GM19239 (cell line): ENCODE data around the gene CYB5D1.

Source experiments
- DNase-seq: peaks from one replicate; pipeline ENCODE4 v3.0.0; 2011; ENCODE audit warnings: low spot score; ENCODE audit not compliant: insufficient read length
- FAIRE-seq: peaks from 2 replicates; lab custom pipeline; 2011; peaks lifted over from hg19 to GRCh38; lab: Jason Lieb, UNC

The CYB5D1 gene

DNA sequence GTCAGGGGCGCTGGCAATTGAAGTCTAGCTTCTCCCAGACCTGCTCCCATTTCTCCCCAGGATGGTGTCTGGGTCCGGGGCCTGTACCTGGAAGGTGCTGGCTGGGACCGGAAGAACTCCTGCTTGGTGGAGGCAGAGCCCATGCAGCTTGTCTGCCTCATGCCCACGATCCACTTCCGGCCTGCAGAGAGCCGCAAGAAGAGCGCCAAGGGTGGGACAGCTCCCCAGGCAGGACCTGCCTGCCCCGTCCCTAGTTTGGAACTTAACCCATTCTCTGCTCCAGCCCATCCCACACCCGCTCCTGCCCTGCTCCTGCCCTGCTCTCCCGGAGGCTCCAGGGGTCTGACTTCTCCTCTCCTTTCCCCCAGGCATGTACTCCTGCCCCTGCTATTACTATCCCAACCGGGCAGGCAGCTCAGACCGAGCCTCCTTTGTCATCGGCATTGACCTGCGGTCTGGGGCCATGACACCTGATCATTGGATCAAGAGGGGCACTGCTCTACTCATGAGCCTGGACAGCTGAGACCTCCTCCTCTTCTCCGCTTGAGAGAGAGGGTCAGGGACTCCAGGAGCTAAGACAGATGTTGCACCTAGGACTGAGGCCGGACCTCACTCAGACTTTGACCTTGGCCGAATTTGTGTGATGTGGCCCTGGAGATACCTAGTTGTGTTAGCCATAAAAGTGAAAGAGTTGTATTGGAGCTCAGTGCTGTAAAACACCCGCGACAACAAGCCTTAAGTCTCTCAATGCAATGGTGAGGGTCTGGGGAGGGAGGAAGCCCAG is 24.6 kb upstream of the CYB5D1 start:
- no peak for FAIRE-seq
- no peak for DNase-seq

DNA sequence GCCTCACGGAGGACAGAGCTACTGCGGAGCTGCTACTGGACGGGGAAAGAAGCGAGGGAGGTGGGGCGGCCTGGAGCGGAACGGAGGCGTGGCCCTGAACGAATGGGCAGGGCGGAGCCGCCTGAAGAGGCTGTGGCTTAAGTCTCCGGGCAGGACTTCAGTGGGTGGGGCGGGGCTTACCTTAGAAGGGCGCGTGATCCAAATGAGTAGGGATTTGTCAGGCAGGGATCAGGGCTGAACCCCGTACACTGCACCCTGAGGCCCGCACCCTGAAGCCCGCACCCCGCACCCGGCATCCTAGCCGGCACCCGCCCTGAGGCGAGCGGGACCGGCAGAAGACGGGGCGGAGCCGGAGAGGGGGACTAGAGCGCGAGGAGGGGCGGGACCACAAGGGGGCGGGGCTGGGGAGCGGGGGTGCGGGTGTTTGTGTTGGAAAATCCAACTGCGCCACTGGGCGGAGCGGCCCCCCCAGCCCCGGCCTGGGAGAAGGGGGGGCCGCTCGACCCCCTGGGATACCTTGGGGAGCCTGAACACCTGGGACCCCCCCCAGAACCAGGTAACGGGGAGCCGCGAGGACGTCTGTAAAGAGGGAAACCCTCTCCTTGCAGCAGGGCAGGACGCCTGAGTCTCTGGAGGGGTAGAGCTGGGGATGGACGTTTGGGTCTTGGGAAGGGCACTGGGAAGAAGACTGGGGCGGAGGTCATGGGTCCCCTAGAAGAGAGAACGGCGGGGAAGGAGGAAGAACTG is 23.8 kb upstream of the CYB5D1 start, which contains the start of gene KDM6B:
Gene KDM6B, plus strand, starts transcription at position 423 of the 747 bp plus-strand sequence. CDS start 11,338 bp downstream, outside the sequence.
- FAIRE-seq (peak; percentile 96), DNase-seq (peak; percentile 87)

DNA sequence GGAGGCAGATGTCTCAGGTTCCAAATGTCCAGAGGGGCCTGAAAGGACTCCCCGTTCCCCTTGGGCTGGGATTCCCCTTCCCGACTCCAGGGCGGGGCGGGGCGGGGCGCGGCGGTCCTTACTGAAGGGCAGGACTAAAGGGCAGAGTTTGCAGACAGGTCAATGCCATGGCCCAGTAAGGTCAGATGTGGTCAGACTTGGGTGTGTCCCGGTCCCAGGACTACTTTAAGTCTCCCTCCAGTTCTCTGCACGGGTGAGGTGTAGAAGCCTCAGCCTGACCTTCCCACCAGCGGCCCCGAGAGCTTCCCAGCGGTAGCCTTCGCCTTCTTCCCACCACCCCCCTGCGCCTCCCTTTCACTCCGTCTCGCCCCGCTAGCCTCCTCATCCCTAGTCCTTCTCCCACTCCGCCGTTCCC is 23.3 kb upstream of the CYB5D1 start:
- FAIRE-seq: no peak
- no peak for DNase-seq

DNA sequence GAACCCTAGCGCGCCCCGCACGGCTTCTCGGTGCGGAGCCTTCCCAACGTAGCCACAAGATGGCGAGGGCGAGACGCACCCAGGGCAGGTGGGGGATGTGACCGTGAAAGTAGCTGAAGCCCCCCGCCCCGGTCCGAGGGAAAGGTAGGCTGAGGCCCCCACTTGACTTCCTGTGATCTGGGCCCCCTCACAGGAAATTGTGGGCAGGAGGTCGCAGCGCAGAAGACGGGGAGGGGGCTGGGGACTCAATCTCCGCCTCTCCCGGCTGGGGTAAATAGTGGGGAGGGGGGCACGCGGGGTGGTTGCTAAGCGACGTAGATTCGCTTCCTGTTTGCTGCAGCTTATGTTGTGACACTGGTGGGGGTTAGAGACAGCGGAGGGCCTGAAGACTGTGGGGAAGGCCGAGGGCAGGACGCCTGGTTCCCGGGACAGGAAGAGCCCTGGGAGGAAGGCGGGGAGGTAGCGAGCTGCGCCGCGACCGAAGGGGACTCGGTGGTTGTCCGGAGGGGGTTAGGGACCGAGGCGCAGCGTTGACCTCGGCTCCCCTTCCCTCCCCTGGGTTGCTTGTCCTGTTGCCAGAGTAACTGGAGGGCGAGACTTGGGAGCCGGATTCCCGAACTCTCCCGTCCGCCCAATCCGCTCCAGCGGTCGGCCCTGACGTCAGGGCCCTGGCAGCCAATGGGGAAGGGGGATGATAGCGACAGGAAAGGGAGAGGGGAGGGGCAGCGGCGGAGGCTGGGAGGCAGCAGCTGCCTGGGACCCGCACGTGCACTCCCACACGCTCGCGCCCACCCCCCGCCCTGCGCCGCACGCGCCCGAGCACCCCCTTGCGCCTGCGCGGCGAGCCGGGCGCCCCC is 22.6 kb upstream of the CYB5D1 start:
- DNase-seq (peak; percentile 63), FAIRE-seq (peak; percentile 100)

DNA sequence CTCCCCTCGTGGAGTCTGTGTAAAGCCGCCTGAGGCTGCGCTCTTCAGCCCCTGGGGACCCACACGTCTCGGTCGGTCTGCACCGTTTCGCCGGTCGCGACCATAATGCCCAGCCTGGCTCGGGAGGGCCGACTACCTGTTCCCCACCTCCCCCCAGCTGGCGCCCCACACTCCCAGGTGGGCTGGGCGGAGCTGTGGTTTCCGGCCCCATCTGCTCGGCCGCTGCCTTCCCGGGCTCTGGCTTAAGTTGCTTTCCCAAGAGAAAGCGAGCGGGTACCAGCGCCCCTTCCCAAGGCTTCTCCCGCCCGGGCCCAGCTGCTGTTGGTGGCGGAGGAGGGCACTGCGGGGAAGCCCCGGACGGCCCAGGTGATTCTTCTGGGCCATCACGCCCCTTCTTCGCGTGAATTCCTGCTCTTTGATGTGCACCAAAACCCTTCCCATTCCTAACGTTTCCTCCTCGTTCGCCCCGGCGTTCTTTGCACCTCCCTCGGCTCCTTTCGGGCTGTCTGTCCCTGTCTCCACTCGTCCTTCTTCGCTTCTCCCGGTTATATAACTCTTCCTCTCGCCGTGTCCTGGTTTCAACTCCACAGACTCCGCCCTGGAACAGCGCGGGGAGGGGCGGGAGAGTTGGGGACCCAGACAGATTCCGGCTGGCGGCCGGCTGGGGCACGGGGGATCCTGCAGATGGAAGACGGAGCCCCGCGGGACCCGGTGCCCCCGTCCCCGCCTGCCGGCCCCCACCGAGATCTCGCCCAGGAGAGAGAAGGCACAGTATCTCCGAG is 21.8 kb upstream of the CYB5D1 start:
- no peak for DNase-seq

DNA sequence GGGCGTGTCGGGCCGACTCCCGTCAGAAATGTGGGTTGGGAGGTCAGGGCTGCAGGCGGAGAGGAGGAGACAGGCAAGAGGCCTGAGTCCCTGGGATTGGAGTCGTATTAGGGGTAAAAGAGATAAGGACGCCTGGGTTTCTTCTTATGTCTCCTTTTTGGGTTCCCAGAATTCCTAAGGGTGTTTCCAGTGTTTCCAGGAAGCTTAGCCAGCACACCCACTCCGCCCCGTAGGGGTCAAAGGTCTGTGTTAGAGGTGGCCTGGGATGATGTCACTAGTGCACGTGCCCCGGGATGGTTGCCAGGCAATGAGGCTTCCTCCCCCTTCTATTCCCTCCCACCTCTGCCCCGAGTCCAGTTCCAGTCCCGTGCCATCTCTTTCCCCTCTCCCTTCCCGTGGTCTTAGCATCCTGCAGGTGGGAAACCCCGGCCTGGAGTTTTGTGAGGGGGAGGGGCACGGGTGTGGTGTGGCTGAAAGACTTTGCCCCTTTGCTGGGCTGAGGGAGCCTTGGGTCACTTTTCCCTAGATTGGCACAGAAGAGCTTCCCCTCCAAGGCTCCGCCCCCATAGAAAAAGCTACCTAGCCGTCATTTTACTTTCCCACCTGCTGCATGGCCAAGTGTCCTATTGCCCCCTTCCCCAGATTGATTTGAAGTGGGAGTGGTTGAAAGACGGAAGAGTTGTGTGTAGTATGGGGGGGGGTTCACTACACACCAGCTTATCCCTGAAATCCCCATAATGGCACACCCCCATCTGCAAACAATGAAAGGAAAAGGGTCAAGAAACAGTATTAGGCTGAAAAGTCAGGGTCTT is 21.0 kb upstream of the CYB5D1 start:
- DNase-seq (no peak), FAIRE-seq (peak; percentile 90)

More for the DNA sequence above, 21.8 kb upstream of the CYB5D1 start:
- no peak for FAIRE-seq

DNA sequence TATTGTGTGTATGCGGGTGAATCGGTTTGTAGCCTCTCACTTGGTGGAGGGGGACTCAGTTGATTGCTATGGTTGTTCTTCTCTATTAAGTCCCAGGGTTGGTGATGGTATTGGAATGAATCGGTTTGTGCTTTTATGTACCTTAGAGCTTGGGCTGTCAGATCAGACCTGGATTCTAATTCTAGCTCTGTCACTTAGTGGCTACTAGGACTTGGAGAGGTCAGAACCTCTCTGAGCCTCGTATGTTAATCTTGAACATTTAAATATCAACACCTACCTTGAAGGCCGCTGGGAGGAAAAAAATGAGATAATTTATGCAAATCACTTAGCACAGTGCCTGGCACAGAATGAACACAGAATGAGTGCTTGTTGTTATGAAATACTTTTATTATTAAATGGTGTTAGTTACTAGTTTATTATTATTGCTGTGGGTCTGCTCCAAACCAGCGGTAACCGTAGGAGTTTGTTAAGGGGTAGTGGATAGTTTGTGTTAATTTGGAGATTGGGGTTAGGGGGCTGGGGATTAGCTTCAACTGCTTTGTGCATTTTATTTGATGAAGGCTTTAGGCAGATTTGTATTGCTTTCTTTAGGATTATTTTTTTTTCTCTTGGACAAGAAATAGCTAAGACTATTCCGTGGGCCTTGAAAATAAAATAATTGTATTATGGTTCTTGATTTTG is 20.3 kb upstream of the CYB5D1 start:
- FAIRE-seq (peak; percentile 56), DNase-seq (no peak)

DNA sequence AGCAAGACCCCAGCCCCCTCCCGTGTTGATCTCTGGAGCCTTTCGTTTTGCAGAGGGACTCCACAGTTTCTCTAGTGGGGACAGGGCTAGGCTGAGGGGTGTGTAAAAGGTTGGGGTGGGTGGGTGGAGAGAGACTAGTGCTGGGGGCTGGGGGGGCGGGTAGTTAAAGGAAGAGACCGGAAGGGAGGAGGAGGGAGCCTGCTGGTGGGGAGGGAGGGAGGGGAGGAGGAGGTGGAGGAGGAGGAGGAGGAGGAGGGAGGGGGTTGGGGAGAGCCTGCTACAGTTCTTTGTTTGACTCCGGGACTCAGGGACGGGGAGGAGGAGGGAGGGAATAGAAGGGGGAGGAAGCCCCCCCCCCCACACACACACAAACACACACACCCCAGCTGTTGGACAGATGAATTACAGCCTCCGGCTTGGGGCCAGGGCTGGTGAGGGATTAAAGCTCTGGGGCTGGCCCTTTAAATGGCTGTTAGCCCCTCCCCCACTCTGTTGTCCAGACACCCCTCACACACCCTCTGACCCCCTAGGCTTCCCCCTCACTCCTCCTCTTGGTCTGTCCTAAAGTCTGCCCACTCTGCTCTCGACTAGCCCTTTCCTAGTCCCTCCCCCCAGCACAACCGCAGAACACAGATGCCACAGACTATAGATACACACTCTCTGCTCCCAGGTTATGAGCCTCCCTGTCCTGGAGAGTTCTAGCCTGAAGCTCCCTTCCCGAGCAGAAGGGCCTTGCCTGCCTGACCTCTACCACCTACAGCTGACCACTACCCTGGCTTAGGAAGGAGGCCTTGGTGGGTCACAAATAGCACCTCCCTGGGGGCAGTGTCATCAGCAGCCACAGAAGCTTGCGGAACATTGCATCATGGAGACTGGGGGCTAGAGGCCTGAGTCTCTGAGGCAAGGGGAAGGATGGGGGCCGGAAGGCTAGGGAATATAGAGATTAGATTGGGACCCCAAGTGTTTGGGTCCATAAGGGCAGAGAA is 19.4 kb upstream of the CYB5D1 start:
- FAIRE-seq (peak; percentile 81), DNase-seq (no peak)

DNA sequence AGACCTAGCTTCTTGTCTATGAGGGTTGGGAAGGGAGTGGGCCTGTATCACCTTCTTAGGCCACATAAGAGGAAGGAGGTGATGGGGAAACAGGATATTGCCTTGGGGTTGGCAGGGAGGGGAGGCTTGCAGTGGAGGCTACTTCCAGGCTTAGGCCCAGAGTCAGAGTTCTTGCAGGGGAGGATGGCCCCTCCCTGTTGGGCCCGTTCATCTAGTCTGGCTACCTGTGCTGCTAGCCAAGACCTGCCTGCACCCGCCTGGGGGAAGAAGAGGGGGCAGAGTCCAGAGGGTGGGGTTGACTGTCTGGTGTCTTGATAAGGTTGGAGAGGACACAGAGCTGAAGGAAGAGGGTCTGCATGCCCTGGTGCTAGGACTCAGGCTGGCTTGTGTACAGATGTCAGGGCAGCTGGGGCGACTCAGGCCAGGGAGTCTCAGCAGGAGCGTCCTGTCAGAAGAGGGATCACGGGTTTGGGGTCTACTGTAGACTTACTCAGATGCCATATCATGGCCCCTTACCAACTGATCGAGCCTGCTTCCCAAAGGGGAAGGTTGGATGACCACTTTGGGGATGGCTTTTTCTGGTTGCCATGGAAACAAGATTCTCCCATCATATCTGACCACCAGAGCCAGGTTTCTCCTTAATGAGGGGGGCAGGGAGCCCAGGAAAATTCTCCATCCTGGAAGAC is 18.5 kb upstream of the CYB5D1 start:
- no peak for FAIRE-seq
- DNase-seq: no peak

DNA sequence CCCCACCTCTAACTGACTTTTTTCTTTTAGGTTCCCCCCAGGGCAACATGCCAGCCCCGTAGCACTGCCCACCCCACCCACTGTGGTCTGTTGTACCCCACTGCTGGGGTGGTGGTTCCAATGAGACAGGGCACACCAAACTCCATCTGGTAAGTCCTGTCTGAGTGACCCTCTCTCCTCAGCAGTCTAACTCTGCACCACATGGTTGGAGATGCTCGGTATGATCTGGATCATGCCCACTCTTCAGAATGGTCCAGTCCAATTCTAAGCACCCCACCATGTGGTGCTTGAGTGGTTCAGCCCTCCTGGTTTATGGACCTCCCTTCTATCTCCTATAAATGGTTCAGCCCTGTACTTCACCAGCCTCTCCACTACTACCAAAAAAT is 17.9 kb upstream of the CYB5D1 start:
- no peak for FAIRE-seq

DNA sequence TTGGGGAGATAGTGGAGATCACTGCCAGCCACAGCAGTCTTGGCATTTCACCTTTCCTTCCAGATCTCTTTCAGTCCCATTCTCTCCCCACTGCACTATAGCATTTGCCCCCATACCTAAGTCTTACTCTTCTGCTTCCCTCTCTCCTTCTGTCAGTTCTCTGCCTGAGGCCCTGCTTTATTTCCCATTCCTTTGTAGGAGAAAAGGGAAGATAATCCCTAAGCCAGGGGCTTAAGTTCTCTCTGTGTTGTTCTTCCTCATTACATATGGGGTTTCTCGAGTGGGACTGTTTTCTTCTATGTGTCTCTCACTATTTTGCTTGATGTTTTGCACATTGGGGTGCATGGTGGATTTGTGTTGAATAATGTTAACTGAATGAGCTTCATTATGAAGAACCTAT is 17.4 kb upstream of the CYB5D1 start:
- DNase-seq (no peak), FAIRE-seq (peak; percentile 77)

More for the DNA sequence above, 17.9 kb upstream of the CYB5D1 start:
- DNase-seq: no peak

DNA sequence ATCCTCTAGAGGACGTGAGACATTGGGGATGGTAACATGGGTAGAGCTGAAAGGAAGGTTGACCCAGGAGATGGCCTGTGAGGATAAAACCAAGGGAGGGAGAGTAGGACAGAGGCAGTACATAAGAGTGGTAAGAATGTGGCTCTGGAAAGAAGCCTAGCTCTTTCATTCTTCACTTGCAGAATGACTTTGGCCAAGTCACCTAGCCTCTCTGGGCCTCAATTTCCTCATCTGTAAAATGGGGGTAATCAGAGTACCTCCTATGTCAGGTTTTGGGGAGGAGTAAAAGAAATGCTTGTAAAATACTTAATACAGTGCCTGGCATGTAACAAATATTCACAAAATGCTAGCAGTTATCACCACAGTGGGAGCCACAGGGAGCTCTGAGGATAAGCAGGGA is 16.9 kb upstream of the CYB5D1 start:
- FAIRE-seq (no peak), DNase-seq (no peak)

DNA sequence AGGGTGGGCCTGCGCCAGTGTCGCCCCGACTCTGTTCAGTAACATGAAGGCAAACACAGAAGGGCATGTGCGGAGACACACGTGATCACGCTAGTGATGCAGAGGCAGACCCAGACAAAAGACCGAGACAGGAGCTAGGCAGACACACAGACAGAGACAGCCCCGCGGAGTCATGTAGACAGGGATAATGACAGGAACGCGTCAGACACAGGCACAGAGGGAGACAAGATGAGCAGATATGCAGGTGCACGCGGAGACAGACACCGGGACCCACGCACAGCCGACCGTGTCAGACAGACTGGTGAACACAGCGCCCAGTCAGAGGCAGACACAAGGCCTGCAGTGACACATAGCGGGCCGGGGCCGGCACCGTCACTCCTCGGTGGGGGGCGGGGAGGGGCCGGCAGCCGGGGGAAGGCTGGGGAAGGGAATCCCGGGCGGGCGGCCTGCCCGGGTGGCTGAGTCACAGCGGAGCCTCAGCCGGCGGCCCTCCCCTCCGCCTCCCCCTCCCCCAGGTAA is 16.3 kb upstream of the CYB5D1 start:
- DNase-seq: no peak
- no peak for FAIRE-seq

DNA sequence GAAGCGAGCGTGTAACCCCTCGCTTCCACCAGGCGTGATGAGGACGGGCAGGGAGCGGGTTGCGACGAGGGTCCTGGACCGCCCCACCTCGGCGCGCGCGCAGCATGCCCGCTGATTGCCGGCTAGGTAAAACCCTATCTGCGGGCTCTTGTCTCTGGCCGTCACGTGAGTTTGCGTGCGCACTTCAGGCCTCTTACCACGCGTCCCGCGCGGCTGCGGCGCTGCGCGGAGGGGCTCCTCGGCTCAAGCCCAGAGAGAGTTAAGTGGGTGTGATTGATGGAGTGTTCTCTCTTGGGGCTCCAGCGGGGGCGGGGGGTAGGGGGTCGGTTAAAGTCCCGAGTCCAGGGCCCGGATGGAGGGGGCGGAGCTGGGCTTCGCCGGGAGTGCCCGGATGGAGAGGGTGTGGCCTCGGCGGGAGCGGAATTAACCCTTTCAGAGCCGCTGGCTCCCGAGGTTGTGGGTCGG is 15.9 kb upstream of the CYB5D1 start:
- peak; percentile 94 for FAIRE-seq
- no peak for DNase-seq

DNA sequence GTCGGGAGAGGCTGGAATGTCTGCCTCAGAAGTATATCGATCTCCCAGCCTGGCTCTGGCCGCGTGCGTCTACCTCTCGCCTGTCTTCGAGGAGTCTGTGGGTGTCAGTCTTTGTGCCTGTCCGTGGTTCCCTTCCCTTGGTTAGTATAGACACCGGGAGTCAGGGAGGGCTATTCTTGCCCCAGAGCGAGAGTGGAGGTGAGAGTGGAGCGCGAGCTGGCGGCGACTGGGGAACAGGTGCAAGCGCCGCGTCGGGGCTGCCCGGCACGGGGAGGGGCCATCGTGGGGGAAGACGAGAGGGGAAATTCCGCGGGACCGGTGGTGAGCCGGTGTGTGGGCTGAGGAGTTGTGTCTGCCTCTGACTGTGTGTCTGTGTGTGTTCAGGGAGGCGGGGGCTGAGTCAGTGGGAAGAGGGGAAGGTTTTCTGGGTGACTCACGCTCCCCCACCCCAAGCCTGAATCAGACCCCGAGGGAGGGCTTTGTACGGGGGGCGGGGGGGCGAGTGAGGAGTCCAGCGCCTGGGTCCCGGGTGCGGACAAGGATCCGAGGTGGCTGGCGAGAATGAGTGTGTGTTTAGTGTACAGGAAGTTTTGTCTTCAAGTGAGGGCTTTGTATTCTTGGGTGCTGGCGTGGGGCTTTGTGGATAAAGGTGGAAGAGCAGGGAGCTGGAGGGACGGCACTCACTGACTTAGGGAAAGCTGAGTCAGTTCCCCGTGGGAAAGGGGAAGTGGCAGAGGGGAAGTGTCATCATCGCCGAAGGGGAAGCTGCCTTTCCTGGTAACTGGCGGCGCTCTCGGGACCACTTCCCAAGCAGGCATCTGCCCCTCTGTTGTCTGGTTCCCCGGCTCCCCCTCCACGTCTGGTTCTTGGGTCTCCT is 15.2 kb upstream of the CYB5D1 start:
- FAIRE-seq: peak; percentile 48
- DNase-seq: no peak

DNA sequence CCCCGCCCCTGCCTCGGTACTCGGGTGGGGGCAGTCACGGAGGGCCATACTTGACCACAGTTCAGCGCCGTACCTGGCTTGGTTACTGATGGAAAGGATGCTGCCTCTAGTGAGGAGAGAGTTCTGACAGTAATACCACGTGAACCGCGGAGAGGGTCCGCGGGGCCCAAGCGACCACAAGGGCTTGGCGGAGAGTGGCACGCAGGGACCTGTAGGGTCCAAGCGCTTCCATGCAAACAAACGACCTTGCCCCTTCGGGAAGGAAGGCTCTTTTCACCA is 14.6 kb upstream of the CYB5D1 start:
- no peak for DNase-seq
- no peak for FAIRE-seq
